ENCODE results near the gene TRIM71. TPM values are rescaled to one million over a fixed set of nuclear protein-coding genes. Genes with fewer than 3 reads are reported as not detected.

TRIM71 gene
- under 1 TPM in 1 of 4 donors, not detected in 3; 0.16 TPM for total RNA-seq

GRCh38 chr3:32817558-32818228 is at the start of gene TRIM71:
Gene TRIM71 (plus strand): TSS chr3:32817997. CDS start chr3:32818081, 84 bp downstream.
- no peak for TF ChIP-seq CTCF (IDR thresholded peaks at IDR 0.05; ENCODE audit: low read depth)

GRCh38 chr3:32778389-32778788 is 39.4 kb upstream of the TRIM71 start:
- no peak for TF ChIP-seq CTCF (IDR thresholded peaks at IDR 0.05; ENCODE audit: low read depth)

GRCh38 chr3:32780071-32780734 is 37.6 kb upstream of the TRIM71 start:
- no peak for TF ChIP-seq CTCF (IDR thresholded peaks at IDR 0.05; ENCODE audit: low read depth)

- no peak for TF ChIP-seq CTCF (IDR thresholded peaks at IDR 0.05; ENCODE audit: low read depth)
Observed at GRCh38 chr3:32780735-32781210, 37.0 kb upstream of the TRIM71 start.

- no peak for TF ChIP-seq CTCF (IDR thresholded peaks at IDR 0.05; ENCODE audit: low read depth)
Observed at GRCh38 chr3:32781211-32781968, 36.4 kb upstream of the TRIM71 start.

GRCh38 chr3:32782407-32782806 is 35.4 kb upstream of the TRIM71 start:
- no peak for TF ChIP-seq CTCF (IDR thresholded peaks at IDR 0.05; ENCODE audit: low read depth)

- no peak for TF ChIP-seq CTCF (IDR thresholded peaks at IDR 0.05; ENCODE audit: low read depth)
Observed at GRCh38 chr3:32791833-32792232, 26.0 kb upstream of the TRIM71 start.

Measured in subcutaneous adipose tissue (tissue), 4 donors.